ENCODE data around the gene VPS41. TPM values are rescaled to one million over a fixed set of nuclear protein-coding genes. Genes with fewer than 3 reads are reported as not detected.

VPS41 gene
- total RNA-seq, 1 donor = 53.5 TPM

DNA sequence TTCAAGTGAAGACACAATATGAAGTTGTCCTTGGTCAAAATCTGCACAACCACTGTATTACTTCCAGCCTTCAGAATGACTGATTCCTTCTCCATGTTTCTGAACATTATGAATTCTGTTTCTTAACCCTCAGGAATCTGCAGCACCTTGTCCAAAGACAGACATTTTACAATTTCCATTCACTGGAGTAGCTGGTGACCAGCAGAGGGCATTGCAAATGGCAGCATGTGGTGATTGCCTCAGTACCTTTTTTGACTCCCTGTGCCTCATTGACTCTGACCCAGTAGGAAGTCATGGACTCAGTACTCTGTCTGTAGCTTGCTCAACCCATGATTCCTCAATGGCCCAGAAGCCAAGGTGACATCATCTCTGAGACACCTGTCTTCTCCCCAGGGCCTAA is 879 bp upstream of the VPS41 start:
- TF ChIP-seq, protein P1, sequence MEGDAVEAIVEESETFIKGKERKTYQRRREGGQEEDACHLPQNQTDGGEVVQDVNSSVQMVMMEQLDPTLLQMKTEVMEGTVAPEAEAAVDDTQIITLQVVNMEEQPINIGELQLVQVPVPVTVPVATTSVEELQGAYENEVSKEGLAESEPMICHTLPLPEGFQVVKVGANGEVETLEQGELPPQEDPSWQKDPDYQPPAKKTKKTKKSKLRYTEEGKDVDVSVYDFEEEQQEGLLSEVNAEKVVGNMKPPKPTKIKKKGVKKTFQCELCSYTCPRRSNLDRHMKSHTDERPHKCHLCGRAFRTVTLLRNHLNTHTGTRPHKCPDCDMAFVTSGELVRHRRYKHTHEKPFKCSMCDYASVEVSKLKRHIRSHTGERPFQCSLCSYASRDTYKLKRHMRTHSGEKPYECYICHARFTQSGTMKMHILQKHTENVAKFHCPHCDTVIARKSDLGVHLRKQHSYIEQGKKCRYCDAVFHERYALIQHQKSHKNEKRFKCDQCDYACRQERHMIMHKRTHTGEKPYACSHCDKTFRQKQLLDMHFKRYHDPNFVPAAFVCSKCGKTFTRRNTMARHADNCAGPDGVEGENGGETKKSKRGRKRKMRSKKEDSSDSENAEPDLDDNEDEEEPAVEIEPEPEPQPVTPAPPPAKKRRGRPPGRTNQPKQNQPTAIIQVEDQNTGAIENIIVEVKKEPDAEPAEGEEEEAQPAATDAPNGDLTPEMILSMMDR (IDR thresholded peaks at IDR 0.05; ENCODE audit: insufficient read depth, low read depth, low read length) = peak; percentile 6
- no peak overlapping the region for H3K4me3 ChIP-seq (ENCODE audit: low read depth, low read length)
- no peak for DNase-seq (ENCODE audit: low read depth)

DNA sequence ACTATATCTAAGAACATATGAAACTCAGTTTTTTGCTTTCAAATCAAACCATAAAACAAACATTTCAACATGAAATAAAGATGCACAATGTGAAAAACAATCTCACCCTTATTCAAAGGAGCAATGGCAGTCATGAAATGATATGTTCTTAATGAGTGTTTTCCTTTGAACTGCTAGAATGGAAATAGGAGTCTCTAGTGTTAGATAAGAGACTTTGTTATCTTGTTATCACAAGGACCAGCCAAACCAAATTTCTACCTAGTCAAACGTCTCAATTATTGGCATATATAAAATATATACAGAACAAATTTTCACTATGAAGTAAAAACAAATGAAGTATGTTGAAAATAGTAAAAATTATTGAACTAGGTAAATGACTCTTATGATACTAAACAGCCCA is 1.2 kb downstream of the VPS41 start:
- TF ChIP-seq, protein P1 (IDR thresholded peaks at IDR 0.05; ENCODE audit: insufficient read depth, low read depth, low read length) = no peak
- DNase-seq (ENCODE audit: low read depth) = no peak
- no peak overlapping the region for H3K4me3 ChIP-seq (ENCODE audit: low read depth, low read length)

DNA sequence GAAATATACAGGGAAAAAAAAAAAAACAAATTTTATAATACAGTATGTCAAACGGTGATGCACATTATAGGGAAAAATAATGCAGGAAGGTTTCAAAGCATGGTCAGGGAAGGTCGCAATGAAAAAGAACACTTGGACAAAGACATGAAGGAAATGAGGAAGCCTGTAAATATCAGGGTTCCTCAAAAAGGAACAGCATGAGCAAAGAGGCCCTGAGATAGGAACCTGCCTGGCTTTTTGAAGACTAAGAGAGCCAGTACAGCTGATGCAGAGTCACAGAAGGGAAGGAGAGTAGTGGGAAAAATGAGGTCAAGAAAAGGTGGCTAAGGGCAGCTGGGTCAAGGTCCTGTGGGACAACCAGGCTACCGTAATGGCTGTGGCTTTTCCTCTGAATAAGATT is 1.9 kb downstream of the VPS41 start:
- DNase-seq (ENCODE audit: low read depth) = no peak
- TF ChIP-seq, protein P1 (IDR thresholded peaks at IDR 0.05; ENCODE audit: insufficient read depth, low read depth, low read length) = no peak
- no peak overlapping the region for H3K4me3 ChIP-seq (ENCODE audit: low read depth, low read length)

DNA sequence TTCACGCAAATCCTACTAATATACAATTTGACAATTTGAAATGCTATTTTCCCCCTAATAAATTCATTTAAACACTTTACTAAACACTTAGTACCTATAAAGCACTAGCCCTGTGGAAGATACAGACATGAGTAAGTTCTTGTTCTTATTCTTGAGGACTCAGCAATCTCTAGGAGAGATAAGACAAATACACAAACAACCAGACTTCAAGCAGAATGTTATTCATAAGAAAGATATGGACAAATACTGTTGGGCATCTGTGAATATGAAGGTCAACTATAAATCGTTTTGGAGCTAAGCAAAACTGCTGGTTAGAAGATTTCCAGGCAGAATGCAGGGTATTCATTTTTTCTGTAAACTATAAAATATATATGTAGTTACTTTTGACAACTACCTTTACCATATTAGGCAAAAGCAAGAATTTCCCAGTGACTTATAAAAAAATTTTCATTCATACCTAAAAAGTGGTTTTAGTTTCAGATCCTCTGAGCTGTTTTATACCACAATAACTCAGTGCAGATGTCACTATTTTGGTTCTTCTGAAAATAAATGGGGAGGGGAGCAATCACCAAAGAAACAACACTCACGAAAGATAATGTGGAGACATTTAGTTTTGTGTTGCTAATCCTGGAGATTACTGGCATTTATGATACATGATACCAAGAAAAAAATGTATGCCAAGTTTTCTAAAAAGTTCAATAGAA is 3.8 kb downstream of the VPS41 start:
- no peak overlapping the region for H3K4me3 ChIP-seq (ENCODE audit: low read depth, low read length)
- DNase-seq (ENCODE audit: low read depth) = peak; percentile 48
- TF ChIP-seq, protein P1 (IDR thresholded peaks at IDR 0.05; ENCODE audit: insufficient read depth, low read depth, low read length) = no peak

DNA sequence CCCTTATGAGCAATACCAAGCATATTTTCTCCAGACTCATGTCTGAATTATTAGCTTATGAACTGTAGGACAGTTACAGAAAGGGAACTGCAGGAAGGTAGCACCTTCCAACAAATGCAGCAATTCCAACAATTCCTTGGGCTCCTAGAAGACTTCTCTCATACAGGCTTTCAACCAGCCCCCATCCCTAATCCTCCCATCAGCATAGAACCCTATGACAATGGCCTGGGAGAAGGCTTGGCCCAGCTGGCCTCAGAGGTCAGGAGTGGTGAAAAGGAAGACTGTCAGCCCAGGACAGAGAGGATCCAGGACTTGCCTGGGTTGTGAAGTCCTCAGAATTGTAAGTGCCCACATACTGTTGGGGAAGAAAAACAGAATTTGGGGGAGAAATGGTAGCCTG is 5.9 kb downstream of the VPS41 start:
- no peak overlapping the region for H3K4me3 ChIP-seq (ENCODE audit: low read depth, low read length)
- DNase-seq (ENCODE audit: low read depth) = no peak
- TF ChIP-seq, protein P1 (IDR thresholded peaks at IDR 0.05; ENCODE audit: insufficient read depth, low read depth, low read length) = no peak

DNA sequence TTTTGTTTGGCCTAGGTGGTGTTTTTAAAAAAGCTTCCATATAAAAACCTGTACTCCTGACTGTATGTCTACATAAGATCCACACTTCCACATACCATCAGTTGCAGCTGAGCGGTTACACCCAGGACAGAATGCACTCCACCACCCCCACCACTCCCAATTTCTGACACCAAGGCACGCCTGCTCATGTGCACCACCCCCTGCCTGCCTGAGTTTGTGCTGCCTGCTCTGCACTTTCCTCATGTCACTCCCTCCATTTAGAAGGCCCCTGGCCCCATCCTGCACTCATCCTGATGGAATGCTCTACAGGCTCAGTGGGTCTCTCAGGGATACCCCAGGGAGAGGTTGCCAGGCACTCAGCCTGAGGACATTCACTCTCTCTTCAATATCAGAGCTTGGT is 6.5 kb downstream of the VPS41 start:
- TF ChIP-seq, protein P1 (IDR thresholded peaks at IDR 0.05; ENCODE audit: insufficient read depth, low read depth, low read length) = no peak

DNA sequence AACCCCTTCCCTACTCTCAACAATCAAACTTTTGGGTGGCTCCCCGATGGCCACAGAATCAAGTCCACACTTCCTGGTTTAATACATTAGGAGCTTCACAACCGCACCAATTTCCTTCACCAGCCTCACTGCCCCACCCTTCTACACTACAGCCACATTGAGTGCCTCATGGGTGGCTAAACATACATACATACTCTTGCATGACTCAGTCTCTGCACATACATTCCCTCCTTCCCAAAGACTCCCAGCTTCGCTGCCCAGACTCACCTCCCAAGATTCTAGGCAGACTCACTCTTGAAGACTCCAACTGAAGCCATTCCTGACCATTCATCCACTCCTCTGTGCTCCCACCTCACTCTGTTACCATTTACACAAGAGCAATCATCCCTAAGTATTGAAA is 15.9 kb downstream of the VPS41 start:
- H3K4me3 ChIP-seq (ENCODE audit: low read depth, low read length) = no peak overlapping the region
- DNase-seq (ENCODE audit: low read depth) = no peak
- TF ChIP-seq, protein P1 (IDR thresholded peaks at IDR 0.05; ENCODE audit: insufficient read depth, low read depth, low read length) = no peak

More for the DNA sequence above, 6.5 kb downstream of the VPS41 start:
- no peak overlapping the region for H3K4me3 ChIP-seq (ENCODE audit: low read depth, low read length)
- no peak for DNase-seq (ENCODE audit: low read depth)
